Fibroblast of lung (primary cell): ENCODE results near the gene NUDT6. TPM values are rescaled to one million over a fixed set of nuclear protein-coding genes. Genes with fewer than 3 reads are reported as not detected.

Source experiments
- DNase-seq, 2 donors: peaks; one replicate each; pipeline versions ENCODE4 v3.0.0 to v3.0.0-alpha.2; 2010; ENCODE audit warnings: low read depth in 2 of 2
- H2AFZ ChIP-seq: 2 replicates; pipeline ENCODE4 v1.5.1; 2012; ENCODE audit warnings: low read length, control low read depth, inconsistent platforms
- H3K27ac ChIP-seq: 2 replicates; pipeline ENCODE4 v1.5.1; 2011; ENCODE audit warnings: low read length, control low read depth; ENCODE audit not compliant: insufficient read depth
- H3K27me3 ChIP-seq: 2 replicates; pipeline ENCODE4 v1.5.1; 2011; ENCODE audit warnings: mild to moderate bottlenecking, low read length; ENCODE audit not compliant: control insufficient read depth, insufficient read depth
- H3K36me3 ChIP-seq: 2 replicates; pipeline ENCODE4 v1.5.1; 2011; ENCODE audit warnings: low read length; ENCODE audit not compliant: control insufficient read depth, insufficient read depth
- H3K4me1 ChIP-seq: 2 replicates; pipeline ENCODE4 v1.5.1; 2011; ENCODE audit warnings: low read length; ENCODE audit not compliant: control insufficient read depth, insufficient read depth; ENCODE audit errors: extremely low read depth
- H3K4me2 ChIP-seq: 2 replicates; pipeline ENCODE4 v1.5.1; 2011; ENCODE audit warnings: low read length, control low read depth; ENCODE audit not compliant: insufficient read depth; ENCODE audit errors: extremely low read depth
- H3K4me3 ChIP-seq, 4 experiments: fragments of 200-600 bp in 1 of 4; sonication (generic) in 1 of 4; replicated peaks in 1 of 4; 2 replicates each; pipeline ENCODE4 v1.5.1; 2011 to 2016; ENCODE audit warnings: low read length in 4 of 4, low read depth in 3 of 4, mild to moderate bottlenecking in 3 of 4, control low read depth in 2 of 4, inconsistent platforms in 1 of 4, mixed read lengths in 1 of 4; ENCODE audit not compliant: insufficient read depth in 1 of 4; ENCODE audit errors: control extremely low read depth in 1 of 4
- H3K79me2 ChIP-seq: 2 replicates; pipeline ENCODE4 v1.5.1; 2012; ENCODE audit warnings: mild to moderate bottlenecking, low read length, inconsistent platforms; ENCODE audit not compliant: control insufficient read depth, insufficient read depth
- H3K9ac ChIP-seq: 2 replicates; pipeline ENCODE4 v1.5.1; 2011; ENCODE audit warnings: mild to moderate bottlenecking, low read length, control low read depth; ENCODE audit not compliant: insufficient read depth
- H3K9me3 ChIP-seq: 2 replicates; pipeline ENCODE4 v1.5.1; 2012; ENCODE audit warnings: low read depth, low read length; ENCODE audit not compliant: control insufficient read depth, insufficient read depth
- H4K20me1 ChIP-seq: 2 replicates; pipeline ENCODE4 v1.5.1; 2011; ENCODE audit warnings: low read length; ENCODE audit not compliant: control insufficient read depth, insufficient read depth; ENCODE audit errors: extremely low read depth
- EZH2 ChIP-seq: IDR thresholded peaks from 2 replicates; pipeline ENCODE4 v1.5.1; 2012; ENCODE audit warnings: low read length, control low read depth, mild to moderate bottlenecking; ENCODE audit errors: missing control alignments
- polyA plus RNA-seq, 2 donors: library from polyadenylated mRNA; depleted of rRNA in 1 of 2; stranded (reverse) in 1 of 2; unstranded in 1 of 2; fragments of >200 nt; gene quantifications; 2 replicates each; pipeline ENCODE4 v1.2.1, GENCODE V29; 2011 to 2012; ENCODE audit warnings: missing spikeins in 1 of 2
- total RNA-seq: library from RNA; depleted of rRNA; stranded (reverse); fragments of >200 nt; gene quantifications from 2 replicates; pipeline ENCODE4 v1.2.1, GENCODE V29; 2014
- TF ChIP-seq, protein P1 (sequence below), 2 donors: IDR thresholded peaks in 1 of 2; conservative IDR thresholded peaks in 1 of 2; 1 replicate in 1 of 2; 2 replicates in 1 of 2; pipeline ENCODE4 v1.5.1; 2011 to 2012; ENCODE audit warnings: low read length in 2 of 2, control low read depth in 1 of 2, inconsistent platforms in 1 of 2, low read depth in 1 of 2, mild to moderate bottlenecking in 1 of 2

The NUDT6 gene
- total and polyA plus RNA-seq, 2 donors (not counting 1 experiment from before 2014, with no cell fraction given), result 5.0 to 8.6 TPM

- Histone ChIP-seq H4K20me1 (peaks cover 2% of the 10 kb centered on the region), H3K79me2 (peaks cover 97% of the 10 kb centered on the region)
- DNase-seq, result no peak
These were observed 79.3 kb downstream of the NUDT6 start for GRCh38 chr4:122842984-122843531.

More at GRCh38 chr4:122842984-122843531, 79.3 kb downstream of the NUDT6 start:
- H3K9me3 ChIP-seq, result no peaks in the 10 kb centered on the region
- TF ChIP-seq, protein P1, sequence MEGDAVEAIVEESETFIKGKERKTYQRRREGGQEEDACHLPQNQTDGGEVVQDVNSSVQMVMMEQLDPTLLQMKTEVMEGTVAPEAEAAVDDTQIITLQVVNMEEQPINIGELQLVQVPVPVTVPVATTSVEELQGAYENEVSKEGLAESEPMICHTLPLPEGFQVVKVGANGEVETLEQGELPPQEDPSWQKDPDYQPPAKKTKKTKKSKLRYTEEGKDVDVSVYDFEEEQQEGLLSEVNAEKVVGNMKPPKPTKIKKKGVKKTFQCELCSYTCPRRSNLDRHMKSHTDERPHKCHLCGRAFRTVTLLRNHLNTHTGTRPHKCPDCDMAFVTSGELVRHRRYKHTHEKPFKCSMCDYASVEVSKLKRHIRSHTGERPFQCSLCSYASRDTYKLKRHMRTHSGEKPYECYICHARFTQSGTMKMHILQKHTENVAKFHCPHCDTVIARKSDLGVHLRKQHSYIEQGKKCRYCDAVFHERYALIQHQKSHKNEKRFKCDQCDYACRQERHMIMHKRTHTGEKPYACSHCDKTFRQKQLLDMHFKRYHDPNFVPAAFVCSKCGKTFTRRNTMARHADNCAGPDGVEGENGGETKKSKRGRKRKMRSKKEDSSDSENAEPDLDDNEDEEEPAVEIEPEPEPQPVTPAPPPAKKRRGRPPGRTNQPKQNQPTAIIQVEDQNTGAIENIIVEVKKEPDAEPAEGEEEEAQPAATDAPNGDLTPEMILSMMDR (conservative IDR thresholded peaks at IDR 0.05 in 1 of 2, IDR thresholded peaks at IDR 0.05 in 1 of 2; ENCODE audit: low read depth in 1 of 2, low read length in 2 of 2), result no peak
- TF ChIP-seq EZH2, result no peak
- no peak overlapping the region for H3K27ac ChIP-seq
- no peaks in the 10 kb centered on the region for H3K27me3 ChIP-seq
- no peak overlapping the region for H3K9ac ChIP-seq
- peaks cover 6% of the 10 kb centered on the region for H3K36me3 ChIP-seq
- no peak overlapping the region for H2AFZ ChIP-seq
- no peak overlapping the region for H3K4me2 ChIP-seq
- H3K4me1 ChIP-seq, result peaks cover 4% of the 10 kb centered on the region
- no peak overlapping the region for H3K4me3 ChIP-seq

Other genes starting within 250 kb of the NUDT6 start
- 7.4 and 8.4 TPM in 2 replicates for gene BBS12, start 189.9 kb downstream of the NUDT6 start, total RNA-seq
- gene BBS12, start 189.9 kb downstream of the NUDT6 start, polyA plus RNA-seq, result 1.5 and 3.6 TPM in 2 replicates
- 57.8 and 98.3 TPM in 2 replicates for gene FGF2, start 95.8 kb downstream of the NUDT6 start, total RNA-seq
- 35.2 and 38.5 TPM in 2 replicates for gene FGF2, start 95.8 kb downstream of the NUDT6 start, polyA plus RNA-seq